Activated naive CD8-positive, alpha-beta T cell treated with anti-CD3 and anti-CD28 coated beads for 36 hours (primary cell): ENCODE data around the gene TBC1D4. TPM values are rescaled to one million over a fixed set of nuclear protein-coding genes. Genes with fewer than 3 reads are reported as not detected.
"Not testable (repeated sequence)": the region's sequence is repeated elsewhere in the genome, so short reads cannot be mapped to it uniquely, and the experiment has no call there.

ENCODE experiments used
- DNase-seq: peaks from one replicate; pipeline ENCODE4 v3.0.0; 2021
- H3K27ac Mint-ChIP-seq: one replicate; pipeline ENCODE4 v1.8.0; 2022; ENCODE audit warnings: mild to moderate bottlenecking, moderate library complexity, mixed read lengths
- H3K27me3 Mint-ChIP-seq: one replicate; pipeline ENCODE4 v1.8.0; 2022; ENCODE audit warnings: mild to moderate bottlenecking, mixed read lengths
- H3K36me3 Mint-ChIP-seq: one replicate; pipeline ENCODE4 v1.8.0; 2021; ENCODE audit warnings: mild to moderate bottlenecking, mixed read lengths
- H3K4me1 Mint-ChIP-seq: one replicate; pipeline ENCODE4 v1.8.0; 2021; ENCODE audit warnings: mixed read lengths
- H3K4me3 Mint-ChIP-seq: one replicate; pipeline ENCODE4 v1.8.0; 2022; ENCODE audit warnings: mild to moderate bottlenecking, moderate library complexity, mixed read lengths
- H3K9me3 Mint-ChIP-seq: one replicate; pipeline ENCODE4 v1.8.0; 2022; ENCODE audit warnings: mixed read lengths
- total RNA-seq, 2 experiments: library from RNA; stranded (reverse); gene quantifications; one replicate each; pipeline ENCODE4 v1.2.3, GENCODE V29; 2021

The TBC1D4 gene
- total RNA-seq, 2 experiments from 2014 or later, result 41.7 to 46.1 TPM

GRCh38 chr13:75359266-75359665 is 122.7 kb downstream of the TBC1D4 start:
- Mint-ChIP-seq H3K27me3 (no peaks in the 10 kb centered on the region), H3K36me3 (no peaks in the 10 kb centered on the region), H3K27ac (no peak overlapping the region), H3K9me3 (no peaks in the 10 kb centered on the region), H3K4me1 (peaks cover 22% of the 10 kb centered on the region), H3K4me3 (no peak overlapping the region)
- DNase-seq, result no peak

- peaks cover 10% of the 10 kb centered on the region for H3K4me1 Mint-ChIP-seq
- H3K27me3 Mint-ChIP-seq, result no peaks in the 10 kb centered on the region
- DNase-seq, result peak; percentile 63
- no peaks in the 10 kb centered on the region for H3K36me3 Mint-ChIP-seq
- no peak overlapping the region for H3K27ac Mint-ChIP-seq
- H3K9me3 Mint-ChIP-seq, result no peaks in the 10 kb centered on the region
- H3K4me3 Mint-ChIP-seq, result no peak overlapping the region
These were observed 124.2 kb downstream of the TBC1D4 start for GRCh38 chr13:75357576-75358289.

- Mint-ChIP-seq H3K4me1 (peaks cover 7% of the 10 kb centered on the region), H3K27ac (no peak overlapping the region), H3K36me3 (peaks cover 3% of the 10 kb centered on the region)
These were observed 125.5 kb downstream of the TBC1D4 start for GRCh38 chr13:75356421-75356820.

GRCh38 chr13:75355609-75356008 is 126.4 kb downstream of the TBC1D4 start:
- Mint-ChIP-seq H3K36me3 (peaks cover 3% of the 10 kb centered on the region), H3K4me1 (peaks cover 7% of the 10 kb centered on the region), H3K9me3 (no peaks in the 10 kb centered on the region), H3K27ac (no peak overlapping the region), H3K27me3 (no peaks in the 10 kb centered on the region), H3K4me3 (no peak overlapping the region)
- no peak for DNase-seq

More at GRCh38 chr13:75356421-75356820, 125.5 kb downstream of the TBC1D4 start:
- Mint-ChIP-seq H3K9me3 (no peaks in the 10 kb centered on the region), H3K4me3 (no peak overlapping the region), H3K27me3 (no peaks in the 10 kb centered on the region)
- no peak for DNase-seq

- no peak for DNase-seq
- Mint-ChIP-seq H3K9me3 (no peaks in the 10 kb centered on the region), H3K4me1 (peaks cover 7% of the 10 kb centered on the region), H3K27ac (no peak overlapping the region), H3K36me3 (peaks cover 3% of the 10 kb centered on the region), H3K27me3 (no peaks in the 10 kb centered on the region), H3K4me3 (no peak overlapping the region)
These were observed 128.2 kb downstream of the TBC1D4 start for GRCh38 chr13:75353781-75354193.

- Mint-ChIP-seq H3K4me3 (no peak overlapping the region), H3K9me3 (no peaks in the 10 kb centered on the region), H3K36me3 (peaks cover 3% of the 10 kb centered on the region), H3K27ac (no peak overlapping the region), H3K4me1 (peaks cover 3% of the 10 kb centered on the region), H3K27me3 (no peaks in the 10 kb centered on the region)
- no peak for DNase-seq
These were observed 129.2 kb downstream of the TBC1D4 start for GRCh38 chr13:75352641-75353327.

DNA sequence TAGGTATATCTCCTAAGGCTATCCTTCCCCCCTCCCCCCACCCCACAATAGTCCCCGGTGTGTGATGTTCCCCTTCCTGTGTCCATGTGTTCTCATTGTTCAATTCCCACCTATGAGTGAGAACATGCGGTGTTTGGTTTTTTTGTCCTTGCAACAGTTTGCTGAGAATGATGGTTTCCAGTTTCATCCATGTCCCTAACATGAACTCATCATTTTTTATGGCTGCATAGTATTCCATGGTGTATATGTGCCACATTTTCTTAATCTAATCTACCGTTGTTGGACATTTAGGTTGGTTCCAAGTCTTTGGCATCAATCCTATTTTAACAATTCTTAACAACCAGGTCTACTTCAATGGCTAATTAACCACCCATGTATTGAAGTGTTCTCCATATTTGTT is 130.4 kb downstream of the TBC1D4 start:
- H3K36me3 Mint-ChIP-seq, H3K4me3 Mint-ChIP-seq, H3K9me3 Mint-ChIP-seq, DNase-seq, H3K4me1 Mint-ChIP-seq, H3K27ac Mint-ChIP-seq, H3K27me3 Mint-ChIP-seq: not testable (repeated sequence)

DNA sequence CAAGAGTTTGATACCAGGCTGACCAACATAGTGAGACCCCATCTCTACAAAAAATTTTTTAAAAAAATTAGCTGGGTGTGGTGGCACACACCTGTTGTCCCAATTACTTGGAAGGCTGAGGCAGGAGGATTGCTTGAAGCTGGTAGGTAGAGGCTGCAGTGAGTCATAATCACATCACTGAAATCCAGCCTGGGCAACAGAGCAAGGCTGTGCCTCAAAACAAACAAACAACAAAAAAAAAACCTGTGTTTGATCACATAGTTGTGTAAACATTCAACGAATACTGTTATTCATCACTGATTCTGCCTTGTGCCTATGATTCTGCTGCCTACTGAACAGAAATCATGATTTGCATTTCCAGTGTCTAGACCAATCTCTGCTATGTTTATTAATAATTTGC is 134.0 kb downstream of the TBC1D4 start:
- Mint-ChIP-seq H3K27me3 (no peaks in the 10 kb centered on the region), H3K36me3 (peaks cover 10% of the 10 kb centered on the region), H3K4me3 (no peak overlapping the region), H3K27ac (no peak overlapping the region), H3K4me1 (peaks cover 7% of the 10 kb centered on the region), H3K9me3 (no peaks in the 10 kb centered on the region)
- no peak for DNase-seq

DNA sequence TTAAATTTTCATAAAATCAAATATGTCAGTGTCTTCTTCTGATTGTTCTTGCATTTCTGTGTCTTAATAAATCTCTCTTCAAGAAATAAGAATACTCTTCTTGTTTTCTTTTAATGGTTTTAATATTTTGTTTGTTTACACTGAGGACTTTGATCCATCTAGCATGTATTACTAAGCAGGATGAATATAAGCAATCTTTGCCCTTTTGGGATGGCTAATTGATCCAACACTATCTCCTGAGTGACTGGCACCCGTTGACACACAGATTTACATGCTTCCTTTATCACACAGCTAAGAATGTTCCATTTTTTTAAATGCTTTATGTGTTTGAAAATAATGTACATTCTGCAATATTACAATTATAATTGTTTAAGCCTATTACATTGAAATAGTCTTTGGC is 134.5 kb downstream of the TBC1D4 start:
- peaks cover 10% of the 10 kb centered on the region for H3K36me3 Mint-ChIP-seq
- H3K4me1 Mint-ChIP-seq, result peaks cover 7% of the 10 kb centered on the region
- H3K9me3 Mint-ChIP-seq, result no peaks in the 10 kb centered on the region
- H3K27ac Mint-ChIP-seq, result no peak overlapping the region
- no peak overlapping the region for H3K4me3 Mint-ChIP-seq
- H3K27me3 Mint-ChIP-seq, result no peaks in the 10 kb centered on the region
- DNase-seq, result no peak

GRCh38 chr13:75345193-75345592 is 136.8 kb downstream of the TBC1D4 start:
- H3K9me3 Mint-ChIP-seq, result no peaks in the 10 kb centered on the region
- no peaks in the 10 kb centered on the region for H3K27me3 Mint-ChIP-seq
- no peak overlapping the region for H3K27ac Mint-ChIP-seq
- H3K4me1 Mint-ChIP-seq, result peaks cover 7% of the 10 kb centered on the region
- H3K4me3 Mint-ChIP-seq, result no peak overlapping the region
- H3K36me3 Mint-ChIP-seq, result peaks cover 7% of the 10 kb centered on the region
- no peak for DNase-seq

- peaks cover 2% of the 10 kb centered on the region for H3K4me1 Mint-ChIP-seq
- H3K4me3 Mint-ChIP-seq, result no peak overlapping the region
- no peak overlapping the region for H3K27ac Mint-ChIP-seq
- no peaks in the 10 kb centered on the region for H3K27me3 Mint-ChIP-seq
- H3K9me3 Mint-ChIP-seq, result no peaks in the 10 kb centered on the region
- H3K36me3 Mint-ChIP-seq, result peaks cover 3% of the 10 kb centered on the region
- no peak for DNase-seq
These were observed 140.9 kb downstream of the TBC1D4 start for GRCh38 chr13:75341028-75341427.

GRCh38 chr13:75339635-75340374 is 142.2 kb downstream of the TBC1D4 start:
- H3K4me3 Mint-ChIP-seq, result no peak overlapping the region
- DNase-seq, result no peak
- peaks cover 2% of the 10 kb centered on the region for H3K4me1 Mint-ChIP-seq
- H3K27me3 Mint-ChIP-seq, result no peaks in the 10 kb centered on the region
- peaks cover 1% of the 10 kb centered on the region for H3K9me3 Mint-ChIP-seq
- H3K27ac Mint-ChIP-seq, result no peak overlapping the region
- H3K36me3 Mint-ChIP-seq, result peaks cover 8% of the 10 kb centered on the region

GRCh38 chr13:75334634-75335447 is 147.1 kb downstream of the TBC1D4 start:
- peaks cover 2% of the 10 kb centered on the region for H3K4me1 Mint-ChIP-seq
- H3K27me3 Mint-ChIP-seq, result no peaks in the 10 kb centered on the region
- peaks cover 1% of the 10 kb centered on the region for H3K9me3 Mint-ChIP-seq
- H3K27ac Mint-ChIP-seq, result no peak overlapping the region
- no peak for DNase-seq
- H3K4me3 Mint-ChIP-seq, result no peak overlapping the region
- peaks cover 6% of the 10 kb centered on the region for H3K36me3 Mint-ChIP-seq

DNA sequence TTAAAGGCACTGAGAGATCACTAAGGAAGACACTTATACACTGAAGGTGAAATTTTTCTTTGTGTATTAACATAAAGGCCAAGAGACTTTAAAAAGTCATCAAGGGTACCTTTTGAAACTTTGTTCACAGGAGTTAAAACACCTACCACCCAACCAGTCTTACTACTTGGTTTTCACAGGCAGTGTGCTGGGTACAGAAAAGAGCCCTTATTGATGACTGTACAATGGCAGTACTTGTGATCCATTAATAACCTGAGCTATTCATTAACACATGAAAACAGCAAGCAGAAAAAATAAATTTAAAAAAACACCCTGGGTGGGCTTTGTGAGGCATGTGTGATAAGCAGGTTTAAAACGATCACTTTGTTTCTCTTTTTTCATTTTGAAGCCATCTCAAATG is 148.9 kb downstream of the TBC1D4 start:
- Mint-ChIP-seq H3K4me3 (no peak overlapping the region), H3K27ac (no peak overlapping the region), H3K9me3 (peaks cover 1% of the 10 kb centered on the region), H3K27me3 (no peaks in the 10 kb centered on the region), H3K36me3 (peaks cover 5% of the 10 kb centered on the region), H3K4me1 (peaks cover 4% of the 10 kb centered on the region)
- no peak for DNase-seq
